ENCODE results near the gene NNT. TPM values are rescaled to one million over a fixed set of nuclear protein-coding genes. Genes with fewer than 3 reads are reported as not detected.

Gene NNT
- total and polyA plus RNA-seq, 2 of the 8 experiments (the other 6 are each of a cell fraction or from before 2014, with no cell fraction given), result 11.0 to 22.2 TPM

DNA sequence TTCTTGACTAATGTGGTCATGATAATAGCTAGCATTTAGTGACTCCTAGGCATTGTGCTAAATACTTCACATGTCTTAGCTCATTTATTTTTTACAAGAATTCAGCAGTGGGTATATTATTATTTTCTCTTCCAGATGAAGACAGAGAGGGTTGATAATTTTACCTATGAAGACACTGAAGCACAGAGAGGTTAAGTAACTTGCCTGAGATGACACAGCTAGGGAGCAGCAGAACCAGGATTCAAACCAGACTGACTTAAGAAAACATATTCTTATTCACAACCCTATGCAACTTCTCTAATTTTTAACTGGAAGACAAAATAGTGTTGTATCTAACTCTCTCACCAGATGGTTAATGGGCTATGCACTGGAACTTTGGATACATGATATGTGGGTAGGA lies 44.8 kb downstream of the NNT start:
- no peak overlapping the region for H2BK20ac ChIP-seq (ENCODE audit: low read length)
- H3K9me3 ChIP-seq (ENCODE audit: insufficient read depth in 2 of 2, low read depth in 1 of 2, low read length in 1 of 2), result no peaks in the 10 kb centered on the region
- no peak for FAIRE-seq
- no peak for DNase-seq (ENCODE audit: low read depth in 1 of 2, low spot score in 2 of 2)
- H3K27ac ChIP-seq (ENCODE audit: low read depth, low read length), result no peak overlapping the region
- H3K23me2 ChIP-seq (ENCODE audit: low read depth, low read length), result no peaks in the 10 kb centered on the region
- no peaks in the 10 kb centered on the region for H3K27me3 ChIP-seq (replicated peaks in 1 of 4; ENCODE audit: control insufficient read depth in 3 of 4, extremely low read depth in 1 of 4, insufficient read depth in 3 of 4, low read length in 3 of 4)
- no peak overlapping the region for H2BK12ac ChIP-seq (ENCODE audit: low read depth, low read length)
- no peak overlapping the region for H3K4me3 ChIP-seq (ENCODE audit: extremely low read depth in 1 of 4, insufficient read depth in 2 of 4, low read depth in 3 of 4, low read length in 4 of 4)
- H2AFZ ChIP-seq (ENCODE audit: low read length), result no peak overlapping the region
- H3K4ac ChIP-seq (replicated peaks; ENCODE audit: insufficient read length, low read depth, low read length), result no peak overlapping the region
- no peak overlapping the region for H3K18ac ChIP-seq (ENCODE audit: extremely low read depth, low read length)
- no peak overlapping the region for H3K56ac ChIP-seq (replicated peaks; ENCODE audit: insufficient read length, low read depth, low read length)
- no peak overlapping the region for H2BK5ac ChIP-seq (ENCODE audit: low read depth, low read length)
- TF ChIP-seq SIX5 (IDR thresholded peaks at IDR 0.05; ENCODE audit: low read depth, low read length), result no peak
- no peak for TF ChIP-seq CBX5 (IDR thresholded peaks at IDR 0.05; ENCODE audit: low read depth, low read length)
- TF ChIP-seq, protein P1, sequence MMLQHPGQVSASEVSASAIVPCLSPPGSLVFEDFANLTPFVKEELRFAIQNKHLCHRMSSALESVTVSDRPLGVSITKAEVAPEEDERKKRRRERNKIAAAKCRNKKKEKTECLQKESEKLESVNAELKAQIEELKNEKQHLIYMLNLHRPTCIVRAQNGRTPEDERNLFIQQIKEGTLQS (IDR thresholded peaks at IDR 0.05; ENCODE audit: insufficient read depth, low read depth, low read length), result no peak
- TF ChIP-seq TAF7 (optimal IDR thresholded peaks at IDR 0.05; ENCODE audit: borderline replicate concordance, low read depth, low read length), result no peak
- no peak for TF ChIP-seq TBP (IDR thresholded peaks at IDR 0.05; ENCODE audit: low read depth, low read length)
- no peak for TF ChIP-seq MAFK (IDR thresholded peaks at IDR 0.05; ENCODE audit: low read depth, low read length)
- no peak for TF ChIP-seq POLR2AphosphoS5 (IDR thresholded peaks at IDR 0.05; ENCODE audit: low read depth, low read length)
- TF ChIP-seq POU5F1 (IDR thresholded peaks at IDR 0.05; ENCODE audit: low read depth, low read length), result no peak
- no peak for TF ChIP-seq BACH1 (IDR thresholded peaks at IDR 0.05; ENCODE audit: low read length)
- TF ChIP-seq BCL11A (IDR thresholded peaks at IDR 0.05; ENCODE audit: low read depth in 2 of 2, low read length in 2 of 2), result no peak
- TF ChIP-seq CREB1 (IDR thresholded peaks at IDR 0.05), result no peak
- TF ChIP-seq CHD2 (IDR thresholded peaks at IDR 0.05; ENCODE audit: low read length), result no peak
- no peak for TF ChIP-seq RFX5 (IDR thresholded peaks at IDR 0.05; ENCODE audit: borderline replicate concordance, low read depth, low read length)
- no peak for TF ChIP-seq CEBPB (IDR thresholded peaks at IDR 0.05; ENCODE audit: low read depth, low read length)
- no peaks in the 10 kb centered on the region for H3K79me1 ChIP-seq (ENCODE audit: low read depth, low read length)
- no peaks in the 10 kb centered on the region for H3K79me2 ChIP-seq (ENCODE audit: control insufficient read depth in 1 of 2, insufficient read depth in 2 of 2, low read length in 2 of 2)
- no peak overlapping the region for H3K23ac ChIP-seq (ENCODE audit: insufficient read length)
- no peaks in the 10 kb centered on the region for H3K4me1 ChIP-seq (replicated peaks in 1 of 4; ENCODE audit: control insufficient read depth in 3 of 4, insufficient read depth in 4 of 4, low read length in 3 of 4)
- no peak overlapping the region for H4K8ac ChIP-seq (ENCODE audit: extremely low read depth, insufficient read depth, low read length)
- no peak overlapping the region for H3K14ac ChIP-seq (ENCODE audit: insufficient read length)
- ChIA-PET CTCF (ENCODE audit: partially characterized antibody) (interaction anchor here (2.0 kb wide), 1 partner anchor 16 kb away, joined by 10 read pairs; no protein-coding TSS in a partner anchor), POLR2A (ENCODE audit: partially characterized antibody) (no interaction called here)
- H4K91ac ChIP-seq (replicated peaks; ENCODE audit: insufficient read length, low read length), result no peak overlapping the region
- H3K36me3 ChIP-seq (ENCODE audit: control insufficient read depth in 2 of 4, insufficient read depth in 4 of 4, low read length in 3 of 4), result peaks cover 0 to 22% (median 1%) of the 10 kb centered on the region in 4 experiments; a peak in 2 of 8 replicates
- no peak overlapping the region for H3K4me2 ChIP-seq (ENCODE audit: insufficient read depth in 1 of 2, low read depth in 2 of 2, low read length in 2 of 2)
- H2BK120ac ChIP-seq (replicated peaks; ENCODE audit: low read depth, low read length), result no peak overlapping the region
- H4K20me1 ChIP-seq (replicated peaks in 1 of 2; ENCODE audit: control insufficient read depth in 1 of 2, insufficient read depth in 2 of 2, low read length in 2 of 2), result no peaks in the 10 kb centered on the region
- no peak overlapping the region for H2BK15ac ChIP-seq (ENCODE audit: low read length)
- H2AK5ac ChIP-seq (ENCODE audit: low read depth, low read length), result no peak overlapping the region
- no peak overlapping the region for H3K9ac ChIP-seq (replicated peaks in 1 of 4; ENCODE audit: extremely low read depth in 1 of 4, low read depth in 3 of 4, low read length in 3 of 4)
- H4K5ac ChIP-seq (ENCODE audit: insufficient read length, low read depth, low read length), result no peak overlapping the region
